DOHH2 (cell line): Measurements from ENCODE around the gene SLC25A5.

Source experiments
- EZH2phosphoT487 ChIP-seq: fragments of 200-600 bp; sonication (generic); IDR thresholded peaks from 2 replicates; pipeline ENCODE4 v1.6.1; 2017; ENCODE audit warnings: borderline replicate concordance, mild to moderate bottlenecking, antibody characterized with exemption, low read length, moderate library complexity, mixed read lengths
- TF ChIP-seq, protein P1 (sequence below): fragments of 200-600 bp; sonication (generic); IDR thresholded peaks from one replicate; pipeline ENCODE4 v1.5.1; 2014; ENCODE audit warnings: antibody characterized with exemption, mild to moderate bottlenecking, low read depth, low read length; ENCODE audit not compliant: poor library complexity, severe bottlenecking

DNA sequence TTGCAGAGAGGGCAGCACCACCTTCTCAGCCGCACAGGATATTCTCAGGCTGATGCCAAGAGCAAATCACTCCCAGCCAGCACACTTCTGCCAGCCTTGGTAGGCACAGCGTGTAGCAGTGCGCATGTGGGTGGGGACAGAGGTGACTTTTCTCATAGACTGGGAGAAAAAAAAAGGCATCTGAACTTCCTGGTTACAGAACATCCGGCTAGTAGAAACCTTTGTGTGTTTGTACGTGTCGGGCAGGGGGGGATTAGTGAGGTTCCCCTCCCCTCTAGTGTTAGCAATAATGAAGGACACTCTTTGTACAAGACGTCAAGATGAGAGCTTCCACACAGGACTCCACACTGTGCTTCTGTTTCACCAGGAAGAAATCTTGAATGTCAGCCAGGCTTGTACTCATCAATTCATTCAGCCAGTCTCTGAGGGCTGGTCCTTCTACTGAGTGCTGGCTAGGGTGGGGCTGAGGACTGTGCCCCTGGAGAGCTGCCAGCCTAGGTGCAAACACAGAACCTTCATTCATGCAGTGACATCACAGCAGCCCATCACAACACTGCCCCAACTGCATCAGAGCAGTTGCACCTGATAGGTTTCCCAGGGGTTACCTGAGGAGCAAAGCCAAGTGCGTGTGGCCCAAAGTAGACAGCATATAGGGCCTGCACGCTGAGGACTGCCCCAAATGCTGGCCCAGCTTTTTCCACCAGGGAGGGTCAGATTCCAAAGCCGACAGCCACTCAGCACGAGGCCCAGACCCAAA lies 34.7 kb downstream of the SLC25A5 start:
- TF ChIP-seq, protein P1, sequence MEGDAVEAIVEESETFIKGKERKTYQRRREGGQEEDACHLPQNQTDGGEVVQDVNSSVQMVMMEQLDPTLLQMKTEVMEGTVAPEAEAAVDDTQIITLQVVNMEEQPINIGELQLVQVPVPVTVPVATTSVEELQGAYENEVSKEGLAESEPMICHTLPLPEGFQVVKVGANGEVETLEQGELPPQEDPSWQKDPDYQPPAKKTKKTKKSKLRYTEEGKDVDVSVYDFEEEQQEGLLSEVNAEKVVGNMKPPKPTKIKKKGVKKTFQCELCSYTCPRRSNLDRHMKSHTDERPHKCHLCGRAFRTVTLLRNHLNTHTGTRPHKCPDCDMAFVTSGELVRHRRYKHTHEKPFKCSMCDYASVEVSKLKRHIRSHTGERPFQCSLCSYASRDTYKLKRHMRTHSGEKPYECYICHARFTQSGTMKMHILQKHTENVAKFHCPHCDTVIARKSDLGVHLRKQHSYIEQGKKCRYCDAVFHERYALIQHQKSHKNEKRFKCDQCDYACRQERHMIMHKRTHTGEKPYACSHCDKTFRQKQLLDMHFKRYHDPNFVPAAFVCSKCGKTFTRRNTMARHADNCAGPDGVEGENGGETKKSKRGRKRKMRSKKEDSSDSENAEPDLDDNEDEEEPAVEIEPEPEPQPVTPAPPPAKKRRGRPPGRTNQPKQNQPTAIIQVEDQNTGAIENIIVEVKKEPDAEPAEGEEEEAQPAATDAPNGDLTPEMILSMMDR = no peak
- TF ChIP-seq EZH2phosphoT487 = no peak
